Thymus (tissue), 11 donors: ENCODE data around the gene FSTL5. TPM values are rescaled to one million over a fixed set of nuclear protein-coding genes. Genes with fewer than 3 reads are reported as not detected.

Experiments
- DNase-seq, 9 donors: peaks; one replicate each; pipeline ENCODE4 v3.0.0-alpha.2; 2013; ENCODE audit warnings: low spot score in 9 of 9, low read depth in 6 of 9, missing footprints in 1 of 9
- H3K27ac ChIP-seq, 2 donors: one replicate each; pipeline ENCODE4 v1.5.1; 2013; ENCODE audit warnings: control low read depth in 1 of 2, low read depth in 1 of 2, low read length in 1 of 2, mild to moderate bottlenecking in 1 of 2, moderate library complexity in 1 of 2
- H3K27me3 ChIP-seq, 2 donors: one replicate each; pipeline ENCODE4 v1.5.1; 2013; ENCODE audit warnings: low read length in 1 of 2; ENCODE audit not compliant: control insufficient read depth in 2 of 2, insufficient read depth in 1 of 2
- H3K36me3 ChIP-seq, 2 donors: one replicate each; pipeline ENCODE4 v1.5.1; 2013; ENCODE audit warnings: low read length in 1 of 2, mild to moderate bottlenecking in 1 of 2, moderate library complexity in 1 of 2; ENCODE audit not compliant: control insufficient read depth in 2 of 2, insufficient read depth in 2 of 2
- H3K4me1 ChIP-seq, 2 donors: one replicate each; pipeline ENCODE4 v1.5.1; 2013; ENCODE audit warnings: low read length in 2 of 2; ENCODE audit not compliant: control insufficient read depth in 2 of 2, insufficient read depth in 2 of 2
- H3K4me3 ChIP-seq, 2 donors: one replicate each; pipeline ENCODE4 v1.5.1; 2013; ENCODE audit warnings: low read length in 2 of 2, control low read depth in 1 of 2, mild to moderate bottlenecking in 1 of 2
- H3K9me3 ChIP-seq, 2 donors: one replicate each; pipeline ENCODE4 v1.5.1; 2013; ENCODE audit warnings: low read length in 1 of 2, mild to moderate bottlenecking in 1 of 2; ENCODE audit not compliant: control insufficient read depth in 2 of 2, insufficient read depth in 1 of 2
- WGBS: extraction: QIAGEN DNeasy Blood & Tissue Kit; methylation state at CpG from one replicate; pipeline ENCODE4 v1.1.7; 2013; 5-methylcytosine and 5-hydroxymethylcytosine counted together
- polyA plus RNA-seq: library from polyadenylated mRNA; stranded (reverse); fragments of 200-250 nt; gene quantifications from one replicate; pipeline ENCODE4 v1.2.3, GENCODE V29; 2013
- total RNA-seq: library from RNA; stranded (reverse); fragments of 120-200 nt; gene quantifications from one replicate; pipeline ENCODE4 v1.2.4, GENCODE V29; 2013
- donor health status: healthy.

The FSTL5 gene
- total and polyA plus RNA-seq, 2 donors: 0.05 to 0.07 TPM

DNA sequence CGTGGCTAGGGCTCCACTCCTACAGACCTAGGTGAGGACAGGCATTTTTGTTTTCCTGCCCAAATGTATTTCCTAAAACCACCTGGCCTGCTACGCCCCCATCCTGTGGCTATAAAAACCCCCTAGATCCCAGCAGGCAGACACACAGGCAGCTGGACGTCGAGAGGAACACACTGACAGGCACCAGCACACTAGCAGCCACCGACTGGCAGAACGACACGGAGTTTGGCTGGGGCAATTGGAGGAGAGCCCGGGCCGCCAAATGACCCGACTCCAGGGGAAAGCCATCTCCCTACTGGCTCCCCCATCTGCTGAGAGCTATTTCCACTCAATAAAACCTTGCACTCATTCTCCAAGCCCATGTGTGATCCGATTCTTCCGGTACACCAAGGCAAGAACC, 516.0 kb downstream of the FSTL5 start:
- H3K27me3 ChIP-seq: no peaks in the 10 kb centered on the region
- DNase-seq: no peak

DNA sequence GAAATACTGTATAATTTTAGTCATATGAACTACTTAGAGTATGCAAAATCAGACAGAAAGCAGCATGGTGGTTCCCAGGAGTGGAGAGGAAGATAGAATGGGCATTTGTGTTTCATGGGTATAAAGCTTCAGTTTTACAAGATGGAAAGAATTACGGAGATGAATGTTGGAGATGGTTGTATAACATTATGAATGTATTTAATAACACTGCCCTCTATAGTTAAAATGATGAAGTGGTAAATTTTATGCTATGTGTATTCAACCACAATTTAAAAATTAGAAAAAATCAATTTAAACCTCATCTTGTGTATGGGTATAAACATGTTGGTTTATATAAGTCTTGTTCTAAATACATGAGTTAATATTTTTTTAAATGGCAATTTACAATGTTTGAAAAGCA, 521.1 kb downstream of the FSTL5 start:
- Histone ChIP-seq H3K36me3 (no peaks in the 10 kb centered on the region), H3K27ac (no peak overlapping the region), H3K9me3 (peaks cover 0 to 1% of the 10 kb centered on the region in 2 donors), H3K4me3 (no peak overlapping the region), H3K27me3 (no peaks in the 10 kb centered on the region), H3K4me1 (no peaks in the 10 kb centered on the region)
- no peak for DNase-seq
- 53% methylated on average over 1 of the region's 1 CpG for WGBS

More for the DNA sequence above, 516.0 kb downstream of the FSTL5 start:
- peaks cover 0 to 4% of the 10 kb centered on the region in 2 donors for H3K9me3 ChIP-seq
- H3K4me1 ChIP-seq: no peaks in the 10 kb centered on the region
- no peaks in the 10 kb centered on the region for H3K36me3 ChIP-seq
- H3K27ac ChIP-seq: no peak overlapping the region
- whole genome bisulfite sequencing: 96% methylated on average over 12 of the region's 12 CpGs
- no peak overlapping the region for H3K4me3 ChIP-seq

DNA sequence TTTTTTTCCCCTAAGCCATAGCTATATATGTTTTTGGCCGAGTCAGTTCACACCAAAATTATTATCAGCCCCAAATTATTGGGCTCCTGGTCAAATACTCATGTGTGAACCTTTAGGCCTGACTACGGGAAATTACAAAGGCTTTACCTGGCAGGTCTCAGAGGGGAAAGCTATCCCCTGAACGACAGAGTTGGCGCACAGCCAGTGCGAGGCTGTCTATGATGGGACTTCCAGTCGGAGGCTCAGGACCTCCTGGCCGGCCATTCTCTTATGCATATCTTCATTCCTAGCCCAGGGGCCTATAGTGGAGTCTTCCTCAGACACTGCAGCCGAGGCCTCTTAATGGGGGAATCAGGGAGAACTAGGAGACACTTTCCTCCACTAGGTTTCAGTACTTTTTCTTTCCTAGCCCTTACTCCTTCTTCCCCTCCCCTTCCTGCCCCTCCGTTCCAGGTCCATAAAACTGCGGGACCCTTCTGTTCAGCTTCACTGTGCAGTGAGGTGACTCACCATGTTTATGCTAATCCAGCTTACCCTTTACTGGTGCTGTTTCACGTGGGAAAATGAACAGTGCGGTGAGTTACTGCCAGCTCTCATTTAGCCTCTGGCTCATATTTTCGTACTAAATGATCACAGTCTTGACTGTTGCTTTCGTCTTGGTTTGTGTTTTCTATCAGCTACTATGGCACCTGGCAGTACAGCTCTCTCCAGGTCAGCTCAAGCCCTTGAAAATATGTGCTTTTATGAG, 533.9 kb downstream of the FSTL5 start:
- no peaks in the 10 kb centered on the region for H3K9me3 ChIP-seq
- no peaks in the 10 kb centered on the region for H3K4me1 ChIP-seq
- H3K4me3 ChIP-seq: no peak overlapping the region
- no peaks in the 10 kb centered on the region for H3K36me3 ChIP-seq
- 93% methylated on average over 14 of the region's 14 CpGs for WGBS
- no peaks in the 10 kb centered on the region for H3K27me3 ChIP-seq
- no peak overlapping the region for H3K27ac ChIP-seq
- DNase-seq: no peak

DNA sequence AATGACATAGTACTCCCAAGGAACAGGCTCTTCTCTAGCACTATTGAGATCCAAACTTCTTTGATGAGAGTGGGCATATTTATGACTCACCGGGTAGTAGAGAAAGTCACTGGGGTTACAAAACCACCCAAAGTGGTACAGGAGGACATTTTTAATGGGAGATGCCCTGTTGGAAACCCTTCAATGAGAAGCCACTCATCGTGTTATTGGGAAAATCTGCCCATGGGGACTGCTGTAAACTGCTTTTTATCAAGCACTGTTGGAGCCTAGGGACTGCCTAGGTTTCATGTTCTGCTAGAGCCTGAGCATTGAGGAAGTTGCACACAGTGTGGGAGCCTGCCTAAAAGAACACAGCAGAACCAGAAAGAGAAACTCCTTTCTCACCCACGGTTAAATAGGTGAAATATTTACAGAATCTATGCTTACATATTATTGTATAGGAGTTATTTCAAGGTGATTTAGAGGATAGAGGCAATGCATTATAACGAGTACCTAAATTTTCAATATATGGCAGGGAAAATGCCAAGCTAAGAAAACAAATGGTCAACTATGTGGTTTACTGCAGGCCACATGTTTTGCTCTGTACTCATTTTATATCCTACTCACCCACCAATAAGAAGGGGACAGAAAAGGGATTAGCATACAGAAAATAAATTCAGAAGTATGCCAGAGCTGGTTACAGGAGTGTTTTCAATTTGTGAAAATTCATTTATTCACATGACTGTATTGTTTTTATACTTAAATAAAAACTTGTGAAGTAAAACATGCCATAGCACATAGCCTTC, 559.1 kb downstream of the FSTL5 start:
- Histone ChIP-seq H3K4me1 (no peaks in the 10 kb centered on the region), H3K27ac (no peak overlapping the region), H3K27me3 (no peaks in the 10 kb centered on the region), H3K36me3 (no peaks in the 10 kb centered on the region), H3K4me3 (no peak overlapping the region), H3K9me3 (no peaks in the 10 kb centered on the region)
- no peak for DNase-seq
- 33% methylated on average over 4 of the region's 4 CpGs for WGBS

DNA sequence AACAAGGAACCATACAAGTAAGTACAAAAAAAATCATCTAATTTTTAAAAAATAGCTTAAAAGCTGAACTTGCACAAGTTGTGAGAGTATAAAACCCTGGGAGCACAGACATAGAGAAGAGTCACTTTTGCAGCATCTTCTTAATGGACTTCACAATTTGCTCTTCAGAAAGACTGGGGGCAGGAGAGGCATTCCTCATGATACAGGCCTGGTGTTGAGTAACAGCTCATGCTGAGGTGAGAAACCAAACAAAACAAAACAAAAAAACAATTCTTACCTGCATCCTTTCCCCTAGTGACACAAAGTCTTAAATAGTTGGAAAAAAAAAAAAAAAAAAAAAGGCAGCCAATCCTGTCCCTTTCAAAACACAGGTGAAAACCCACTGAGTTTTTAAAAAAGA, 562.8 kb downstream of the FSTL5 start:
- no peak overlapping the region for H3K27ac ChIP-seq
- DNase-seq: no peak
- no peaks in the 10 kb centered on the region for H3K36me3 ChIP-seq
- no peak overlapping the region for H3K4me3 ChIP-seq
- no peaks in the 10 kb centered on the region for H3K9me3 ChIP-seq
- H3K27me3 ChIP-seq: no peaks in the 10 kb centered on the region
- no peaks in the 10 kb centered on the region for H3K4me1 ChIP-seq

DNA sequence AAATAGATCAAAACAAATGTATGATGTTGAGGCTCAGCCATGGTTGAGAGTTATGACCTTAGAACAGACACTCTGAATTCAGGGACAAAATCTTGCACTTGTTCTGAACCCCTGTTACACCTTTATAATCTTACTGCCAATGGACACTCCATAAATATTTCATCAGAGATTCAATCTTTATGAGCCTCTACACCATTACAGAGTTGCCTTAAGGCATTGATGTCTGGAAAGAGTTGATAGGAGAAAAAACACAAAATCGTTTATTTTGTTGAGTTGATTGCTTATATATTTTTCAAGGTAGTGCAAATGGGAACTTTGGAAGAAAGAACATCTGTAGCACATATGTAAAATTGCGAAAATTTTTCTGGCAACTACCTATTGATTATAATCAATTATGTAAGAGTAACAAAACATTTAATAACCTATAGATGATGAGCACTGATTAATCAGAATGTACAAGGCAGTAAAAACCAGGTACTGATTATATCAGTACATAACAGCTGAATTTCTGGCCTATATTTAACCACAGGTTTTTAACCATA, 568.5 kb downstream of the FSTL5 start:
- no peaks in the 10 kb centered on the region for H3K9me3 ChIP-seq
- no peaks in the 10 kb centered on the region for H3K4me1 ChIP-seq
- no peak overlapping the region for H3K4me3 ChIP-seq
- H3K36me3 ChIP-seq: no peaks in the 10 kb centered on the region
- no peak for DNase-seq
- H3K27me3 ChIP-seq: no peaks in the 10 kb centered on the region
- 77% methylated on average over 2 of the region's 2 CpGs for WGBS
- no peak overlapping the region for H3K27ac ChIP-seq

DNA sequence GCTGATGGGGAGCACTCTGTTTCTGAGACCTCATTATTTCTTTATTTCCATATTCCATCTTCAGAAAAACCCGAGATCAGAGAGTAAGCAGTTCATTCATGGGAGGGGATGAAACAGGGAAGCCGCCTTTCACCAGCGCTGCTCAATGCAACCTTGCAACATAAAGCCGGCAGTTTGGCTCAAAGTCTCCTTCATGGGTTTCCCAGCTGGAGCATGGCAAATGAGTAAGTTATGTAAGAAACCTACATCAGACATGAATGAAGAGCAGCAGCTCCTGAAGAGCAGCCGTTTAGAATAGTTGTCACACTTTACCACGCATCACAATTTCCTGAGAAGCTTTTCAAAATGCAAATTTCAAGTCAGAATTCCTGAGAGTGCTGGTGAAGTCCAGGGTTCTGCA, 578.8 kb downstream of the FSTL5 start:
- Histone ChIP-seq H3K4me1 (no peaks in the 10 kb centered on the region), H3K9me3 (no peaks in the 10 kb centered on the region), H3K4me3 (no peak overlapping the region), H3K36me3 (no peaks in the 10 kb centered on the region), H3K27me3 (no peaks in the 10 kb centered on the region), H3K27ac (no peak overlapping the region)
- no peak for DNase-seq
- WGBS: 83% methylated on average over 6 of the region's 6 CpGs

DNA sequence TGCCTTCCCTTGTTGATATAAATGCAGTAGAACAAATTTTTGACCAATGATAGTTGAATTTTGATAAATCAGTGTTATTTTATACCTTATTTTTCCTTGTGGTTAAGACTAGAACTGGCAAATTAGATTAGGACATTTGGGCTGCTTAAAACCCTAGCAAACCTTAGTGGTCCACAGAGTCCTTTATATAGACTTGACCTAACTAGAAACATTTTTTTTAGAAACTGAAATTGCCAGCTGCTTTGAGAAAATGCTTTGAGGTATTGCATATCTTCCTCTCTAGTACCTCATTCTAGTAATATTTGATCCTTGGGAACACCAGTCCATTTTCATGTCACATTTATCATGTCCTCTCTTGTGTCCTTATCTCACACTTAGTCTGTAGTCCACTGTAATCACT, 580.3 kb downstream of the FSTL5 start:
- Histone ChIP-seq H3K4me1 (no peaks in the 10 kb centered on the region), H3K27ac (no peak overlapping the region), H3K27me3 (no peaks in the 10 kb centered on the region), H3K9me3 (no peaks in the 10 kb centered on the region), H3K36me3 (no peaks in the 10 kb centered on the region), H3K4me3 (no peak overlapping the region)
- DNase-seq: no peak
